ENCODE results near the gene GPR156. TPM values are rescaled to one million over a fixed set of nuclear protein-coding genes. Genes with fewer than 3 reads are reported as not detected.
A peak's percentile ranks its signal among the peaks of the same experiment; 100 is the strongest.

The GPR156 gene
- total and polyA plus RNA-seq, 9 of the 15 experiments (the other 6 are each of a cell fraction or from before 2014, with no cell fraction given): 0.07 to 0.14 (median 0.12) TPM; not detected in 5

- Histone ChIP-seq H3K79me2 (ENCODE audit: control insufficient read depth, insufficient read depth, low read length) (no peaks in the 10 kb centered on the region), H3K9me3 (replicated peaks; ENCODE audit: control insufficient read depth, insufficient read depth, low read depth, low read length) (no peaks in the 10 kb centered on the region), H3K4me1 (replicated peaks in 1 of 2; ENCODE audit: control insufficient read depth in 2 of 2, insufficient read depth in 2 of 2, low read length in 2 of 2) (no peaks in the 10 kb centered on the region), H3K27me3 (ENCODE audit: control insufficient read depth in 2 of 2, insufficient read depth in 2 of 2, low read length in 2 of 2) (no peaks in the 10 kb centered on the region), H2AFZ (ENCODE audit: low read depth, low read length) (no peak overlapping the region), H3K36me3 (ENCODE audit: control insufficient read depth, insufficient read depth, low read length) (no peaks in the 10 kb centered on the region), H4K20me1 (replicated peaks; ENCODE audit: control insufficient read depth, insufficient read depth, low read length) (no peaks in the 10 kb centered on the region), H3K9me1 (ENCODE audit: control insufficient read depth, insufficient read depth, low read length) (no peaks in the 10 kb centered on the region), H3K4me2 (ENCODE audit: insufficient read depth, low read length) (no peak overlapping the region), H3K9ac (ENCODE audit: insufficient read depth in 1 of 2, low read depth in 2 of 2, low read length in 2 of 2) (no peak overlapping the region), H3K4me3 (no peak overlapping the region), H3K27ac (ENCODE audit: extremely low read depth, low read depth, low read length) (no peak overlapping the region)
- FAIRE-seq (no peak), ATAC-seq (no peak), DNase-seq (ENCODE audit: extremely low read depth in 1 of 4, low spot score in 3 of 4) (no peak)
- WGBS (ENCODE audit: insufficient coverage, low coverage, missing lambda C conversion rate): 0% methylated on average over 2 of the region's 4 CpGs
- in situ Hi-C loops (cut with MboI): no loop called here
- TF ChIP-seq DMBX1 (CRISPR knock-in tag; IDR thresholded peaks at IDR 0.05; ENCODE audit: borderline replicate concordance): no peak
- TF ChIP-seq CEBPG (CRISPR knock-in tag; IDR thresholded peaks at IDR 0.05): no peak
- TF ChIP-seq CEBPG (tag; conservative IDR thresholded peaks at IDR 0.05 in 1 of 2, IDR thresholded peaks at IDR 0.05 in 1 of 2): peak; percentile 63 to 75
- no peak for TF ChIP-seq ZNF830 (CRISPR knock-in tag; IDR thresholded peaks at IDR 0.05)
- no peak for TF ChIP-seq ZNF780A (CRISPR knock-in tag; IDR thresholded peaks at IDR 0.05)
- TF ChIP-seq CEBPB (tag; IDR thresholded peaks at IDR 0.05): peak; percentile 73
- BruUV-seq (replicated peaks): no TSS peak
- ChIA-PET CTCF (ENCODE audit: low intra/inter-chr PET ratio) (no interaction called here), POLR2A (no interaction called here)
- intact Hi-C loops (cut with micrococcal nuclease): no loop called here
Measured at GRCh38 chr3:120142236-120142635, 142.8 kb downstream of the GPR156 start.

- DNase-seq (ENCODE audit: extremely low read depth in 1 of 4, low spot score in 3 of 4) (no peak), FAIRE-seq (no peak), ATAC-seq (no peak)
- no peaks in the 10 kb centered on the region for H3K36me3 ChIP-seq (ENCODE audit: control insufficient read depth, insufficient read depth, low read length)
- no TSS peak for BruUV-seq (replicated peaks)
- POLR2A ChIA-PET: interaction anchor here (1.4 kb wide), 1 partner anchor 9 kb away, joined by 3 read pairs; no protein-coding TSS in a partner anchor
- no peak overlapping the region for H3K4me3 ChIP-seq
- H3K27ac ChIP-seq (ENCODE audit: extremely low read depth, low read depth, low read length): no peak overlapping the region
- H3K4me1 ChIP-seq (replicated peaks in 1 of 2; ENCODE audit: control insufficient read depth in 2 of 2, insufficient read depth in 2 of 2, low read length in 2 of 2): no peaks in the 10 kb centered on the region
- intact Hi-C loops (cut with micrococcal nuclease) (no loop called here), in situ Hi-C loops (cut with MboI) (no loop called here)
- WGBS (ENCODE audit: insufficient coverage, low coverage, missing lambda C conversion rate): 18% methylated on average over 17 of the region's 52 CpGs
- CTCF ChIA-PET (ENCODE audit: low intra/inter-chr PET ratio): no interaction called here
- no peaks in the 10 kb centered on the region for H3K79me2 ChIP-seq (ENCODE audit: control insufficient read depth, insufficient read depth, low read length)
- no peak overlapping the region for H3K4me2 ChIP-seq (ENCODE audit: insufficient read depth, low read length)
- no peak overlapping the region for H3K9ac ChIP-seq (ENCODE audit: insufficient read depth in 1 of 2, low read depth in 2 of 2, low read length in 2 of 2)
- no peaks in the 10 kb centered on the region for H4K20me1 ChIP-seq (replicated peaks; ENCODE audit: control insufficient read depth, insufficient read depth, low read length)
- no peaks in the 10 kb centered on the region for H3K9me3 ChIP-seq (replicated peaks; ENCODE audit: control insufficient read depth, insufficient read depth, low read depth, low read length)
- no peaks in the 10 kb centered on the region for H3K27me3 ChIP-seq (ENCODE audit: control insufficient read depth in 2 of 2, insufficient read depth in 2 of 2, low read length in 2 of 2)
- H3K9me1 ChIP-seq (ENCODE audit: control insufficient read depth, insufficient read depth, low read length): no peaks in the 10 kb centered on the region
- no peak overlapping the region for H2AFZ ChIP-seq (ENCODE audit: low read depth, low read length)
- TF ChIP-seq RBM25 (IDR thresholded peaks at IDR 0.05; ENCODE audit: low read depth, low read length, severe bottlenecking): no peak
- TF ChIP-seq HNRNPL (IDR thresholded peaks at IDR 0.05; ENCODE audit: low read depth, low read length): no peak
- TF ChIP-seq SRSF7 (optimal IDR thresholded peaks at IDR 0.05; ENCODE audit: low read depth, low read length): no peak
- no peak for TF ChIP-seq KDM5B (IDR thresholded peaks at IDR 0.05; ENCODE audit: insufficient replicate concordance, low read depth, low read length)
- TF ChIP-seq SIN3B (IDR thresholded peaks at IDR 0.05; ENCODE audit: low read depth): no peak
- TF ChIP-seq ZNF395 (CRISPR knock-in tag; IDR thresholded peaks at IDR 0.05): no peak
- no peak for TF ChIP-seq TRIM25 (IDR thresholded peaks at IDR 0.05; ENCODE audit: borderline replicate concordance)
- no peak for TF ChIP-seq NCOA1 (IDR thresholded peaks at IDR 0.05; ENCODE audit: low read depth)
Measured at GRCh38 chr3:120140098-120140742, 144.8 kb downstream of the GPR156 start.

Measured in K562 (cell line).